Calu3 (cell line): ENCODE data around the gene FAM174C. TPM values are rescaled to one million over a fixed set of nuclear protein-coding genes. Genes with fewer than 3 reads are reported as not detected.

Experiments
- Bru-seq: library from RNA; stranded (reverse); fragments of 400-500 nt; gene quantifications from one replicate; lab custom pipeline; 2021; lab: Mats Ljungman, UMichigan
- BruChase-seq, 2 experiments: library from RNA; stranded (reverse); fragments of 400-500 nt; gene quantifications; one replicate each; lab custom pipeline; 2021; lab: Mats Ljungman, UMichigan
- BruUV-seq: library from RNA; stranded (reverse); fragments of 400-500 nt; replicated peaks from 2 replicates; lab custom pipeline; 2021; lab: Mats Ljungman, UMichigan
- CTCF ChIA-PET: fragments of 300-600 bp; sonication (Branson Sonifier 250); formaldehyde crosslinking; loops from one replicate; lab custom pipeline; 2022; ENCODE audit warnings: antibody characterized with exemption; lab: Charles Lee
- DNase-seq: peaks from one replicate; pipeline ENCODE4 v3.0.0; 2022
- H3K27ac Mint-ChIP-seq: one replicate; pipeline ENCODE4 v1.8.0; 2022; ENCODE audit warnings: mixed read lengths; ENCODE audit not compliant: unreplicated experiment
- H3K27me3 Mint-ChIP-seq: one replicate; pipeline ENCODE4 v1.8.0; 2022; ENCODE audit warnings: mixed read lengths; ENCODE audit not compliant: unreplicated experiment
- H3K36me3 Mint-ChIP-seq: one replicate; pipeline ENCODE4 v1.8.0; 2022; ENCODE audit warnings: mild to moderate bottlenecking, moderate library complexity, mixed read lengths; ENCODE audit not compliant: insufficient read depth, unreplicated experiment
- H3K4me1 Mint-ChIP-seq: one replicate; pipeline ENCODE4 v1.8.0; 2022; ENCODE audit warnings: mild to moderate bottlenecking, low read depth, mixed read lengths; ENCODE audit not compliant: unreplicated experiment
- H3K4me3 Mint-ChIP-seq: one replicate; pipeline ENCODE4 v1.8.0; 2022; ENCODE audit warnings: mild to moderate bottlenecking, low read depth, moderate library complexity, mixed read lengths; ENCODE audit not compliant: unreplicated experiment
- H3K9me3 Mint-ChIP-seq: one replicate; pipeline ENCODE4 v1.8.0; 2022; ENCODE audit warnings: low read depth, mixed read lengths; ENCODE audit not compliant: unreplicated experiment
- intact Hi-C: fragments of 100-400 bp; cut with micrococcal nuclease; formaldehyde crosslinking; loops from one replicate; pipeline ENCODE4 v1.10.0; 2022; ENCODE audit not compliant: unreplicated experiment
- long read RNA-seq: library from polyadenylated mRNA; stranded (forward); transcript quantifications from one replicate; pipeline ENCODE4 v2.0.0, GENCODE V29; 2022
- total RNA-seq: library from RNA; stranded (reverse); gene quantifications from 2 replicates; pipeline ENCODE4 v1.2.3, GENCODE V29; 2022
- TF ChIP-seq, protein P1 (sequence below): fragments of 200-600 bp; IDR thresholded peaks from one replicate; pipeline ENCODE4 v1.8.0; 2022; ENCODE audit warnings: antibody characterized with exemption; ENCODE audit not compliant: unreplicated experiment

The FAM174C gene
- total RNA-seq (32.9 and 34.4 TPM in 2 replicates), Bru-seq, nascent RNA (percentile 54 among the genes with signal in this experiment), BruChase-seq, experiment 1, labeled RNA remaining after a 6-hour chase (percentile 71 among the genes with signal in this experiment), BruChase-seq, experiment 2, labeled RNA remaining after a 2-hour chase (percentile 61 among the genes with signal in this experiment)
- long read RNA-seq, transcript C19orf24-201 (3 exons, 983 nt) = major isoform, 23 of 50 reads
- long read RNA-seq, transcript C19orf24-202 (3 exons, 668 nt) = minor isoform, 15 of 50 reads
- long read RNA-seq, partial matches to known transcripts = 0 of 50 reads
- long read RNA-seq, other reads (novel, unspliced or antisense) = 7 of 50 reads

DNA sequence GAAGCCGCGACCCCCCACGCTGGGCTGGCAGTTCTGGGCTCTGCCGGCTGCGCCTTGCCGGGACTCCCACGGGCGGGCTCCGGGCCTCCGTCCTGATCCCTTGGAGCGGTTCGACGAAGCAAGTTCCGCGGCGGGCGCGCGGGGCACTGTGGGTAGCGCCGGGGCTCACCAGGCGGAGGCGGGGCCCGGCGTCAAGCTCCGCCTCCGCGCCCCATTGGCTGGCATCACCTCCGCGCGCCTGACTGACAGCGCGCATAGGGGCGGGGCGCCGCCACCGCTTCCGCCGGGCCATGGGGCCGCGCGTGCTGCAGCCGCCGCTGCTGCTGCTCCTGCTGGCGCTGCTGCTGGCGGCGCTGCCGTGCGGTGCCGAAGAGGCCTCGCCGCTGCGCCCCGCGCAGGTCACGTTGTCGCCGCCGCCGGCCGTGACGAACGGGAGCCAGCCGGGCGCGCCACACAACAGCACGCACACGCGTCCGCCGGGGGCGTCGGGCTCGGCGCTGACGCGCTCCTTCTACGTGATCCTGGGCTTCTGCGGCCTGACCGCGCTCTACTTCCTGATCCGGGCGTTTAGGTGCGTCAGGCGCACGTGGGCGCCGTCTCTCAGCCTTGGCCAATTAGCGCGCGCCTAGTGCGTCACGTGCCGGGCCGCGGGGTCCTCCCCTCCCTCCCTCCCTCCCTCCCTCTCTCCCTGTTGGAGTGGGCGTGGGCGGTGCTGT is at the start of gene FAM174C:
TSS of gene FAM174C (plus strand) at position 271 of the 716 bp plus-strand sequence. CDS start at position 291, 20 bp downstream.
- intact Hi-C loops = no loop called here
- DNase-seq = peak; percentile 90
- CTCF ChIA-PET = interaction anchor here (0.6 to 1.0 kb wide), 2 partner anchors 16 to 31 kb away, joined by 5 to 9 read pairs; no protein-coding TSS in a partner anchor
- Mint-ChIP-seq H3K36me3 (peaks cover 73% of the 10 kb centered on the region), H3K4me1 (peaks cover 12% of the 10 kb centered on the region), H3K4me3 (peak within 1 kb of the TSS; percentile 73), H3K9me3 (no peaks in the 10 kb centered on the region), H3K27ac (peak within 1 kb of the TSS; percentile 65), H3K27me3 (no peaks in the 10 kb centered on the region)
- TF ChIP-seq, protein P1, sequence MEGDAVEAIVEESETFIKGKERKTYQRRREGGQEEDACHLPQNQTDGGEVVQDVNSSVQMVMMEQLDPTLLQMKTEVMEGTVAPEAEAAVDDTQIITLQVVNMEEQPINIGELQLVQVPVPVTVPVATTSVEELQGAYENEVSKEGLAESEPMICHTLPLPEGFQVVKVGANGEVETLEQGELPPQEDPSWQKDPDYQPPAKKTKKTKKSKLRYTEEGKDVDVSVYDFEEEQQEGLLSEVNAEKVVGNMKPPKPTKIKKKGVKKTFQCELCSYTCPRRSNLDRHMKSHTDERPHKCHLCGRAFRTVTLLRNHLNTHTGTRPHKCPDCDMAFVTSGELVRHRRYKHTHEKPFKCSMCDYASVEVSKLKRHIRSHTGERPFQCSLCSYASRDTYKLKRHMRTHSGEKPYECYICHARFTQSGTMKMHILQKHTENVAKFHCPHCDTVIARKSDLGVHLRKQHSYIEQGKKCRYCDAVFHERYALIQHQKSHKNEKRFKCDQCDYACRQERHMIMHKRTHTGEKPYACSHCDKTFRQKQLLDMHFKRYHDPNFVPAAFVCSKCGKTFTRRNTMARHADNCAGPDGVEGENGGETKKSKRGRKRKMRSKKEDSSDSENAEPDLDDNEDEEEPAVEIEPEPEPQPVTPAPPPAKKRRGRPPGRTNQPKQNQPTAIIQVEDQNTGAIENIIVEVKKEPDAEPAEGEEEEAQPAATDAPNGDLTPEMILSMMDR = no peak
- BruUV-seq = no TSS peak

DNA sequence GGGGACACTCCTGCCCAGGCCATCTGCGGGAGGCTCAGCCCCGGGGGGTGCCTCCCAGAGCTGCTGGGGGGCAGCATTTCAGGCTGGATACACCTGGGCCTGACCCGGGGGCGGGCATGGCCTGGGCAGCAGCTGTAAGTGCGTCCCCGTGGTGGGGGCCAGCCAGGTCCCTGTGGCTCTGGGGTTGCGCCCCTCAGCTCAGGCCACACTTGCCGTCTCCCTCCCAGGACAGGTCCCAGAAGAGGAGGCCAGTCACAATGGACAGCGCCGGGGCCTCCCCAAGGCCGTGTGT is 49.2 kb upstream of the FAM174C start:
- no TSS peak for BruUV-seq
- H3K27me3 Mint-ChIP-seq = no peaks in the 10 kb centered on the region
- CTCF ChIA-PET = no interaction called here
- DNase-seq = no peak
- H3K4me3 Mint-ChIP-seq = no peak overlapping the region
- TF ChIP-seq, protein P1 = no peak
- intact Hi-C loops = no loop called here
- H3K36me3 Mint-ChIP-seq = peaks cover 11% of the 10 kb centered on the region
- H3K4me1 Mint-ChIP-seq = no peaks in the 10 kb centered on the region
- H3K9me3 Mint-ChIP-seq = no peaks in the 10 kb centered on the region
- no peak overlapping the region for H3K27ac Mint-ChIP-seq

DNA sequence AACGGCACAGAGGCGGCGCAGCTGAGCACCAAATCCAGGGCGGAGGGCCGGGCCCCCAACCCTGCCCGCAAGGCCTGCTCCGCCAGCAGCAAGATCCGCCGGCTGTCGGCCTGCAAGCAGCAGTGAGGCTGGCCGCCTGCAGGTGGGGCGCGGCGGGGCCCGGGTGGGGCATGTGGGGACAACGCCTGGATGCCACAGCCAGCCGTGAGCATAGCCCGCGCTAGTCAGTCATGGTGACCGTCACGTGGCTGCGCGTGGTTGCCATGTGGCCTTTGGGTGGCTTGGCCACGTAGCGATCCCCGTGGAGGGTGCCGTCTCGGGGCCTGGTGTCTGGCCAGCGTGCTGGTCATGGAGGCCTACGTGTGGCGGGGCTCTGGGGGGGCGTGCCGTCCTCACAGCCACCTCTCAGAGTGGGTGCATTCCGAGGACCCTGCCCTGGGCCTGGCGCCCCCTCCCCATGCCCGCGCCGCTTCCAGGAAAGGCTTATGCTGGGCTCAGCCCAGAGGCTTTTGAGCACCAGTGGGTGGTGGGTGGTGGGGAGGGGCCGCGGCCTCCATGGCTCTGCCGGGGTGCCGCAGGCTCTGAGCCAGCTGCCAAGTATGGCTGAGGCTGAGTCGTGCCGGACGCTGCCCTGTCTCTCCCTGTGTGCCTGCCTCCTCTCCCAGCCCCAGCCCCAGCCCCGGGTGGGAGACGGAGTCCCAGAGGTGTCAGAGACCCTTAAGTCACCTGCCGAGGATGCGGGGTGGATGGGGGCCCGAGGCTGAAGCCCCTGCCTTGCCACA is 48.6 kb upstream of the FAM174C start:
- H3K4me3 Mint-ChIP-seq = no peak overlapping the region
- H3K36me3 Mint-ChIP-seq = peaks cover 14% of the 10 kb centered on the region
- H3K27ac Mint-ChIP-seq = no peak overlapping the region
- intact Hi-C loops = no loop called here
- no peak for DNase-seq
- H3K27me3 Mint-ChIP-seq = no peaks in the 10 kb centered on the region
- BruUV-seq = no TSS peak
- H3K4me1 Mint-ChIP-seq = peaks cover 4% of the 10 kb centered on the region
- TF ChIP-seq, protein P1 = no peak
- H3K9me3 Mint-ChIP-seq = no peaks in the 10 kb centered on the region
- CTCF ChIA-PET = no interaction called here

DNA sequence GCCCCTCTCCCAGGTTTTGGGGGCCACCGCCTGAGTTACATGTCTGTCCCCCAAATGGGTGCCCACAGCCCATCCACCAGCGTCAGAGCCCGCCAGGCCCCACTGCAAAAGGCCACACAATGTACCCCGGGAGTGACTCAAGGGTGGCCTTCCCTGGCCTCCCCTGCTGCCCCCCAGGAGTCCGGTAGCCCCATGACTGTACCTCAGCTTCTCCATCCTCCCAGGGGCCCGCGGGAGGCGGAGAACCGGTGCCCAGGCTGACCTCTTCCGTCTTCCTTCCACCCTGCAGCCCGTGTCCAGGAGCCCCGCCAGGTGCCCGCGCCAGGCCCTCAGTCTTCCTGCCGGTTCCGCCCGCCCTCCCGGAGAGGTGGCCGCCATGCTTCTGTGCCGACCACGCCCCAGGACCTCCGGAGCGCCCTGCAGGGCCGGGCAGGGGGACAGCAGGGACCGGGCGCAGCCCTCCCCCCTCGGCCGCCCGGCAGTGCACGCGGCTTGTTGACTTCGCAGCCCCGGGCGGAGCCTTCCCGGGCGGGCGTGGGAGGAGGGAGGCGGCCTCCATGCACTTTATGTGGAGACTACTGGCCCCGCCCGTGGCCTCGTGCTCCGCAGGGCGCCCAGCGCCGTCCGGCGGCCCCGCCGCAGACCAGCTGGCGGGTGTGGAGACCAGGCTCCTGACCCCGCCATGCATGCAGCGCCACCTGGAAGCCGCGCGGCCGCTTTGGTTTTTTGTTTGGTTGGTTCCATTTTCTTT is 47.9 kb upstream of the FAM174C start:
- DNase-seq = no peak
- TF ChIP-seq, protein P1 = no peak
- no TSS peak for BruUV-seq
- no peaks in the 10 kb centered on the region for H3K9me3 Mint-ChIP-seq
- no peaks in the 10 kb centered on the region for H3K27me3 Mint-ChIP-seq
- CTCF ChIA-PET = interaction anchor here (0.6 kb wide), 1 partner anchor 716 kb away, joined by 6 read pairs; no protein-coding TSS in a partner anchor
- H3K4me3 Mint-ChIP-seq = no peak overlapping the region
- peaks cover 12% of the 10 kb centered on the region for H3K4me1 Mint-ChIP-seq
- peaks cover 22% of the 10 kb centered on the region for H3K36me3 Mint-ChIP-seq
- no peak overlapping the region for H3K27ac Mint-ChIP-seq
- intact Hi-C loops = no loop called here
